Activated CD4-positive, alpha-beta T cell treated with anti-CD3 and anti-CD28 coated beads, Interleukin-2, Interleukin-4, amounts not matched to agents 100 ng/mL and 50 ng/mL, durations not matched to agents 16 hours and 8 hours (primary cell): Measurements from ENCODE around the gene NHLRC4.

Experiments used
- DNase-seq: peaks from one replicate; pipeline ENCODE4 v3.0.0-alpha.2; 2020; ENCODE audit warnings: low spot score

NHLRC4 gene

DNA sequence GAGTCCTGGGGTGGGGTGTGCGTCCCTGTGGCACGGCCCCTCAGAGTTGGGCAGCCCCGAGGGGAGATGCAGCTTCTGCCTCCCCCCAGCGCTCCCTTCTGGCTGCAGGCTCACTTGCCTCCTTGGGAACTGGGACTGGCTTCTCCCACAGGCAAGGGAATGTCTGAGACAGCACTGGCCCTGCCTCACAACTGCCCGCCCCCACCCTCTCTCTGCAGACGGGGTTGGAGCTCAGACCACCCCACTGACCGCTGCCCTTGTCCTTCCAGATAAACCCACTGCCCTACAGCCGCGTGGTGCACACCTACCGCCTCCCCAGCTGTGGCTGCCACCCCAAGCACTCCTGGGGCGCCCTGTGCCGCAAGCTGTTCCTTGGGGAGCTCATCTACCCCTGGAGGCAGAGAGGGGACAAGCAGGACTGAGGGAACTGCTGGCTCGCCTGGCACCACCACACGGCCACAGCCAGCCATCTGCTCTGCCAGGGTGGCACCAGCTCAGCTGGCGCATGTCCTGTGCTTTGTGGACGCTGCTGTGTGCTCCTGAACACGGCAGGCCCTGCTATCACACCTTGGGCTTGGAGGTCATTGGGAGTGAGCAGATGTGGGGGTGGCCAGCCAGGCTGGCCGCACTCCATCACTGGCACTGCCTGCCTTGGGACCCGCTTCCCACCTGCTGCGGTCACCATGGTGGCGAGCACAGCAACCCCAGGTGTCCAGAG is 16.0 kb downstream of the NHLRC4 start:
- no peak for DNase-seq

DNA sequence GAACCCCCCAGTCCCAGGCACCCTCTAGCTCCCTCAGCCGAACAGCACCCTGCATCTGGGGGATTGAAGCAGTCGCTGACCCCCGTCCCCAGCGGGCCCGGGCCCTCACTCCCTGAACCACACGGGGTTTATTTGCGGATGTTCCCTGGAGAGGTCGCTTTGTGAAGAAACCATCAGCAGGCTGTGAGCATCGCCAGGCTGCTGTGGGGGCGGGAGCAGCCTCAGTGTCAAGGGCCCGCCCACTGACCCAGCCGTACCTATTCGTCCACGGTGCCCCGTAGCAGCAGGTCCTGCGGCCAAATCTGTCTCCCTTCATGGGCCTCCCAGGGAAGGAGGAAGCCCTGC is 16.6 kb downstream of the NHLRC4 start:
- DNase-seq = no peak

DNA sequence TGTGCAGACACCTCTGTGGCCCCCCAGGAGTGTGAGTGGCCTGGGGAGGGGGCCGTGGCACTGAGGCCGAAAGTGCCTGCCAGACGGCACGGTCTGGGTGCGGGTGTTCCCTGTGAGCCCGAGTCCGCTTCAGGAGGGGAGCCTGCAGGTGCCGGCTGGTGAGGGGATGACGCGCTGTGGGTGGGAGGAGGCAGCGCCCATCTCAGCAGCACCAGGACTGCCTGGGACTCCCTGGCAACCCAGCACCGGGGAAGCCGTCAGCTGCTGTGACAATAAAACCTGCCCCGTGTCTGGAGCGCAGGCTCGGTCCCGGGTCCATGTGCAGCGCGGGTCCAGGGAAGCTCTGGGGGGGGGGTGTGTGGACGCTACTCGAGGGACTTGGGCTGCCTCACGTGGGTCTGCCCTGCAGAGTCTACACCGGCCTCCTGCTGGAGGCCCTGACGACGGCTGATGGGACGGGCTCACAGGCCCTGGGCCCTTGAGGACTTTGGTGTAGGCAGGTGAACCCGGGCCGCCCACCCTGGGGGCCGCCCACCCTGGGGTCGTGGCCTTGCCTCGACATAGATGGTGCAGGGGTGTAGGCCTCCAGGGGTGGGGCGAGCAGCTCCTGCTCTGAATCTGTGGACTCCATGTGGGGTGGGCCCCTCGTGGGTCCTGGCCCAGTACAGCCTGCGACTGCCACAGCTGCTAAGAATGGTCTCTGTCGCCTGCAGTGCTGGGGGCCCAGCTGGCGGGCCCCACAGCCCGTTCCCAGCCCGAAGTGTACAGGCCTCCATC is 17.2 kb downstream of the NHLRC4 start:
- DNase-seq = no peak

DNA sequence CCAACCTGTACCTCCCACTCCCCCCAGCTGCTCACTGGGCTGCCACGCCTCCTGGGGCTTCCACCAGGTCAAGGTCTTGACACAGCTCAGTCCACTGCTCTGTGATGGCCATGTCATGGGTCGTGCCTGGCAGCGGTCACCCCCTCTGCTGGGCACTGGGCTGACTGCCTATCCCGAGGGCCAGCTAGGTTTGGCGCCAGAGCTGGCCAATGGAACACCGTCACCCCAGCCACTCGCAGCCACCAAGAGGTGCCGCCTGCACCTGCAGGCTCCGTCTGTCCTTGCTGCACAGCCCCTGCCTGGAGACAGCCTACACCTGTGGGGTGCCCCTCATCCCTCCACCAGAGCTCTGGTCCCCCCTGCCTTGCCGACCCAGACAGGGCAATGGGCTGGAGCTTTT is 18.5 kb downstream of the NHLRC4 start:
- DNase-seq = no peak

DNA sequence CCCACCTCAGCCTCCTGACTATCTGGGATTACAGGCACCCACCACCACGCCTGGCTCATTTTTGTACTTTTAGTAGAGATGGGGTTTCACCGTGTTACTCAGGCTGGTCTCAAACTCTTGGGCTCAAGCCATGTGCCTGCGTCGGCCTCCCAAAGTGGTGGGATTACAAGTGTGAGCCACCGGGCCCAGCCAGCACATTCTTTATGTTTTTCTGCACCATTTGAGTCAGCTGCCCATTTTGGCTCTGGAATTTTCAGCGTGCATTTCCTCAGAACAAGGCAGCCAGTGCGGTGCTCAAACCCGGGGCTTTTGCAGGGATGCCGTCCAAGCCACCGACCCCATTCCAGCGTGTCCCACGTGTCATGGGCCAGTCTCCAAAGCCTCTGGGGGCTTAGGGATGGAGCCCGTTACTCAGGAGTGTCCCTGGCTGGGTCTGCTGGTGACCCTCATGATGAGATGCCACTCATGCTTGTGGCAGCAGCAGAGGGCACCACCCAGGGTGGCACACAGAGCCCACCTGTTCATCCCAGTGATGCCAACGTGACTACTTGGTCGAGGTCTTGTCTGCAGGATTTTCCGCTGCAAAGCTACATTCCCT is 19.3 kb downstream of the NHLRC4 start:
- DNase-seq = no peak

DNA sequence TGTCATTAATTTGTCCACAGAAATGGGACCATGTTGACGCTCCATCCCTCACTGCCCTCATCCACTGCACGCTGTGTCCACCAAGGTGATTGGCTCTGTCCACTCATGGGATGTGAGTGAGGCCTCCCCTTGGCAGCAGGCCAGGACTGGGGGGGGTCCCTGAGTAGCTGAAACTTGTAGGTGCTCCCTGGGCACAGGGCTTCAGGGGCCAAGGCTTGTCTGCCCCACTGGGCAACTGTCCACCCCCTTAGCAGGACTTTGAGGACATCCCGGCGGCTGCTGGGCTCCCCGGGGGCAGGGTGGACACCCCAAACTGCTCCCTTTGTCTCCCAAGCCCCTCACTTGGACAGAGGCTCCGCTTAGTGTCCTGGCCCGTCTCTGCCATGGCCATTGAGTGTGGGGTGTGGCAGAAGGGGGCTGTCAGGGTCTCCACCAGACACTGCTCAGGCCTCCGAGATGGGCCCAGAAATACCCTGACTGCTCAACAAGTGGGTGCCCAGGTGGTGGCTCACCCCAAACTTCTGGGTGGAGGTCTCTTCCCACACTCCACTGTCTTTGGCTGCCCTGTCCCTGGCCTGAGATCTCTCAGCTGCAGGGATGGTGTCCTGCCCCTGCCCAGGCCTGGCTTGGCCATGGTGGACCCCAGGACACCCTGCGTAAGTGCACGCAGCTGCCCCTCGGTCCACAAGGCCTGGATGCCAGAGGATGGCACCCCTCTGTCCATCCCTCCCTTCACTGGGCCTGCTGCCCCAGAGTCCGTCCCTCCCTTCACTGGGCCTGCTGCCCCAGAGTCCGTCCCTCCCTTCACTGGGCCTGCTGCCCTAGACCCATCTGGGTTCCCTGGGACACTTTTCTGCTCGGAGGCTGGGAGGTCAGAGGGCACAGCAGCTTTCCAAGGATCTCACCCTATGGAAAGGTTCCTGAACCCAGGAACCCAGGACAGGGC is 20.1 kb downstream of the NHLRC4 start:
- no peak for DNase-seq

DNA sequence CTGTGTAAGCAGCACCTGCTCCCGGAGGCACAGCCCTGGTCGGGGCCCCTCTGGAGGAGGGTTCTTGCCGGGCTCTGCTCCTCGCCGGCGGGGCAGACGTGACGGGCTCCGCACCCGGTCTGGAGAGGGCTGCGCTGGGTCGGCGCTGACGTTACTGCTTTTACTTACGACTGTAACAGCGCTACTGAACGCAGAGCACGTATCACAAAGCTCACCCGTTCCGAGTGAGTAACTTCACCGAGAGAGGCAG is 21.8 kb downstream of the NHLRC4 start:
- peak; percentile 61 for DNase-seq

DNA sequence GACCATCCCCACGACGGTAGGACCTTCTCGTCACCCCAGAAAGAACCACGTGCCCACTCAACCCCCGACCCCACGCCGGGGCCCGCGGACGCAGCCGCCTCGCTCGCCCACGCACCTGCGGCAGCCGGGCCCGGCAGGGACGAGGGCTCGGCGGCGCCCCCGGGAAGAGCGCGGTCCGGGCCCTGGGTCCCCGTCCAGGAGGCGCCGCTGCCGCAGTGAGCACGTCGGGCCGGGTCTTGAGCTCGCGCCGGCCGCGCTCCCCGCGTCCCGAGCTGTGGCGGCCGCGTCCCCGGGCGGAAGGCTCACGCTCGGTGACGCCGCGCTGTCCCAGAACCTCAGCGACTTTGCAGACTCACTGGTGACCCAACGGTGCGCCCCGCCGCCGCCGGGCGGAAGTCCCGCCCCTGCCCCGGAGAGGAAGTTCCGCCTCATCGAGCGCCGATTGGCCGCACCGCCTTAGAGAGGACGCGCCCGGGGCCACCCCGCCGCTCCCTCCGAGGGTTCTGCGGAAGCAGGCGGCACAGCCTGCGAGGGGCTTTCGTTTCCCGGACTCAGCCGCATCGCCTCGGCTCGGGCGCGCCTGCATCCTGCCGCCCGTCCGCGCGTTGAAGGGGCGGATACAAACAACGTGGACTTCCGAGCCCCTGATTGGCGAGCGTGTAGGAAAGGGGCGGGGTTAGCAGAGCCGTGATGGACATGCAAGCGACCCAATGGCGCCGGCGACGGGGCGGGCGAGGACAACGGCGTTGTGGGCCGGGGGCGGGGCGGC is 22.3 kb downstream of the NHLRC4 start:
- DNase-seq = peak; percentile 97

DNA sequence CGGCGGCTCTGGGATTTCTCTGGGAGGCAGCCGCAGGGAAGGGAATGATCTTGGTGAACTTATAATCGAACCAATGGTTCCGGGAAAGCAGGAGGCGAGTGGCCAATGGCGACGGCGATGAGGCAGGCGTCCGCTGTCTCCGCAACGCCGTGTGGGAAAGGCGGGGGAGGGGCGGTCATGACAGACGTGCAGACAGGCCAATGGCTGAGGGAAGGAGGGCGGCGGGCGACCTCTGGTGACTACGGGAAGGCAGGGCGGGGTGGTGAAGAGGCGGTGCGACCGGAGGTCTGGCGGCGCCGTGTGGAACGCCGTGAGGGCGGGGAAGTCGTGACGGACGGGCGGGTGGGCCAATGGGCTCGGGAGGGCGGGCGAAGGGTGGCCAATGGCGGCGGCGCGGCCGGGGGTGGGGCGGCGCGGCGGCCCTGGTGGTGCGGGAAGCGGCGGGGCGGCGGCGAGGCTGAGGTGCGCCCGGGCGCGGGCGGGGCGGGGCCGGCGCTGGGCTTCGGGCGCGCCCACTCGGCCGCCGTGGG is 22.9 kb downstream of the NHLRC4 start, which contains the start of gene RAB40C:
Gene RAB40C, plus strand, starts transcription at position 409 of the 530 bp plus-strand sequence. CDS start 226 bp downstream, outside the sequence.
- DNase-seq = peak; percentile 99

DNA sequence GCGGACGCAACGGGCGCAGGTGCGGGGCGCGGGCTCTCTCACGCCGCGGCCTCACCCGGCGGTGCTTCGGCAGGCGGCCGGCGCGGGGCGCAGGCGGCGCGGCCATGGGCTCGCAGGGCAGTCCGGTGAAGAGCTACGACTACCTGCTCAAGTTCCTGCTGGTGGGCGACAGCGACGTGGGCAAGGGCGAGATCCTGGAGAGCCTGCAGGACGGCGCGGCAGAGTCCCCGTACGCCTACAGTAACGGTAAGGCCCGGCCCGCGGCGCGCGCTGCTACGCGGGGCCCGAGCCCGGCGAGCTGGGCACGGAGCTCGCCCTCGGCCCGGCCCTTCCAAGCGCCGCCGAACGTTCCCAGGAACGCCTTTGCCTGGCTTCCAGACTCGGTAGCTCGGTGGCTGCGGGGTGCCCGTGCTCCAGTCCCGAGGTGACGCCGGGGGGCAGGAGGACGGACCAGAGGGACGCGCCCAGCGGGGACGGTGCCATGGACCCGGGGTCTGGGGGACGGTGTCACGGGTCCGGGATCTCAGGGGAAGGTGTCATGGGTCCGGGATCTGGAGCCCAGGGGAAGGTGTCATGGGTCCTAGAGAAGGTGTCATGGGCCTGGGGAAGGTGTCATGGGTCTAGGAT is 23.5 kb downstream of the NHLRC4 start:
- no peak for DNase-seq

DNA sequence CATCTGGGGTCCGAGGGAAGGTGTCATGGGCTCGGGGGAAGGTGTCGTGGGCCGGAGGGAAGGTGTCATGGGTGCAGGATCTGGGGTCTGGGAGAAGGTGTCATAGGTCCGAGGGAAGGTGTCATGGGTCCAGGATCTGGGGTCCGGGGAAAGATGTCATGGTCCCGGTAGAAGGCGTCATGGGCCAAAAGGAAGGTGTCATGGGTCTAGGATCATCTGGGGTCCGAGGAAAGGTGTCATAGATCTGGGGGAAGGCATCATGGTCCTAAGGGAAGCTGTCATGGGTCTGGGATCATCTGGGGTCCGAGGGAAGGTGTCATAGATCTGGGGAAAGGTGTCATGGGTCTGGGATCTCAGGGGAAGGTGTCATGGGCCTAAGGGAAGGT is 24.0 kb downstream of the NHLRC4 start:
- no peak for DNase-seq

DNA sequence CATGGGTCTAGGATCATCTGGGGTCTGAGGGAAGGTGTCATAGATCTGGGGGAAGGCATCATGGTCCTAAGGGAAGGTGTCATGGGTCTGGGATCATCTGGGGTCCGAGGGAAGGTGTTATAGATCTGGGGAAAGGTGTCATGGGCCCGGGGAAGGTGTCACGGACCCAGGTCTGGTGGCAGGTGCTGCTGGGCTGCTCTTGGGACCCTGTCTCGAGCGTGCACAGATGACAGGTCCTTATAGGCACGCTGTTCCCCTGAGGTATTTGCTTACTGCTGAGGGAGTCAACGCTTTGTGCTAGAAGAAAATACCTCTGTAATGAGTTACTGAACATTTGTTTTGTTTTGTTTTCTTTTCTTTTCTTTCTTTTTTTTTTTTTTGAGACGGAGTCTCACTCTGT is 24.4 kb downstream of the NHLRC4 start:
- no peak for DNase-seq

DNA sequence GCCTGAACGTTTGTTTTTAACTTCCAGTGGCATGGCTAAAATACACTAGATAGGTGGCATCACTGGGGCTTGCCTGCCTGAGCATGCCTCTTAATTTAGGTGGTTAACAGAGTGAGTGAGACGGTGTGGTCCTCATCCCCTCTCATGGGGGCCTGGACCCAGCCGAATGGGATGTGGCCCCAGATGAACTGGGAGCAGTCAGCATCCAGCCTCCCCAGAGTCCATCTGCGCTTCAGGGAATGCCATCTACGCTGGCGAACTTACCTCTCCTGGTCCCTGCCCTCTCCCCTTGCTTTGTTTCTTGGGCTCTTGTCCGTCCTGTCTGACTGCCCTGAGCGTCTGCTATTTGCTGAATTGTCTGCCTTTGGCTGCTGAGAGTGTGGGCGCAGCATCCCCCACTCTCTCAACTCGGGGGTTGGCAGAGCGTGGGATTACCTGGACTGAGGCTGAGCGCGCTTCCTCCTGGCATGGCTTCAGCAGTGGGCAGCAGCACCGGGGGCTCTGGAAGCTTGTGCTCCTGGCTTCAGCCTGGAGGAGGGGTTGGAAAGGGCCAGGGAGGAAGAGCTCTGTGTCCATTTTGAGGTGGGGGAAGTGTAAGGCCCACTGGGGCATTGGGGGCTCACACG is 25.2 kb downstream of the NHLRC4 start:
- no peak for DNase-seq

DNA sequence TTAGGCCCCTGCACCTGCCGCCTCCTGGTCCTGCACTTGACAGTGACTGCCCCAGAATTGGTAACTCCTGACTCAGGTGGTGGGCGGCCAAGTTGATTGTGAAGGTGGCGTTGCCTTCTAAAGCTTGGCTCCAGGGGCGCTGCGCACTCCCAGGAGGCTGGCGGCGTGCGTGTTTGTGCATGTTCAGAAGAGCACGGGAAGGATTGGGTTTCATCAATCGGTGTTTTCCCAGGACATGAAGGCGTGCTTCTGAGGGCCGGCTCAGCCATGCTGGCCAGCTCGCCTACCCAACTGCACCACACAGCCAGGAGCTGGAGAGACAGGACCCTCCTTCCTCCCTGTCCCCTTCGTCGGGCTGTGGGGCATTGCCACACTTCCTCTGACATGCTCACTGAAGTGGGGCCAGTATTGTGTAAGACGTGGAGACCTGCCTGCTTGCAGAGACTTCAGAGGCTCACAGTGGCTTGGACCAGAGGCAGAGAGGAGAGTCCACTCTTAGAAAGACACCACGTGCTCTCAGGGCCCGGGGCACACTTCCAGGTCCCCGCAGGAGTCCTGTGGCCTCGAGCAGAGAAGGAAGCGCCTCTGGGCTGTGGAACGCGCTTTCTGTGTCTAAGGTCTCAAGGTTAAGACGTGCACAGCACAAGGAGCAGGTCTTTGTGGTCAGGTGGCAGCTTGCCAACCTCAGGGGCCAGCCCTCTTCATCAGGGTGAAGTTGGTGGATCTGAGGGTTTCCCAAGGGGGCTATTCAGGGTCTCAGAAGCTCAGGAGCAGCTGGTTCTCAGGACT is 25.9 kb downstream of the NHLRC4 start:
- DNase-seq = no peak

DNA sequence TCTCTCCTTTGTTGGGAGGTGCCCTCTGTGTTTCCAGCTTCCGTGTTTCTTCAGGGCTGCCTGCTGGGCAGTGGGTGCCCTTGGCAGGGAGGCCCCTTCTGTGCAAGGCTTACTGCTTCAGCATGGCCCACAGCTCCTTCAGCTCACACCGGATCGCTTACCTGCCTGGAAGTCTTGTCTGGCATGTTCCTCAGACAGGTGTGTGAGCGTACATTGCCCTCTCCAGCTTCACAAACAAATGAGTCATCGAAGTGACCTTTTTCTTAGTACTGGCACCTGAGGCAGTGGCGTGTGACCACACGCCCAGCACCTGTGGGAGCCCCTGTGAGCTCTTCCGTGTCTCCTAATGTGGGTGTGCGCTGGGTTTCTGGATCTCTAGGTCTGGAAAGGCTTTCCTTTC is 26.6 kb downstream of the NHLRC4 start:
- DNase-seq = no peak

DNA sequence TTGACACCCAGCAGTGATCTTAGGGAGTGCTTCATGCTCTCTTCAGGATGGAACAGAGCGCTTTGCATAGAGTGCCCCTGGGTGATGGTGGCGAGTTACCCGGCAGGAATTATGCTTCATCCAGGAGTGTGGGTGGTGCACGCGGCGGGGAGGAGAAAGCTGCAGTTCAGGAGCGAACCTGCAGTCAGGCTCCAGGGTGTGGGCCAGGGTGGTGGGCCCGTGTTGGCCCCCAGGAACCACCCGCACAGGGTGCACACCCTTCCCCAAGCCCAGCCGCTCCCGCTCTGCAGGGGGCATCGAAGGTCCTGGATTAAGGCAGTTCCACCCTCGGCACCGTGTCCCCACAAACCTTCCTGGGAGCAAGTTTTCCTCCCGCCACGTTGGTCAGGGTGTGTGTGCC is 27.0 kb downstream of the NHLRC4 start:
- DNase-seq = no peak

DNA sequence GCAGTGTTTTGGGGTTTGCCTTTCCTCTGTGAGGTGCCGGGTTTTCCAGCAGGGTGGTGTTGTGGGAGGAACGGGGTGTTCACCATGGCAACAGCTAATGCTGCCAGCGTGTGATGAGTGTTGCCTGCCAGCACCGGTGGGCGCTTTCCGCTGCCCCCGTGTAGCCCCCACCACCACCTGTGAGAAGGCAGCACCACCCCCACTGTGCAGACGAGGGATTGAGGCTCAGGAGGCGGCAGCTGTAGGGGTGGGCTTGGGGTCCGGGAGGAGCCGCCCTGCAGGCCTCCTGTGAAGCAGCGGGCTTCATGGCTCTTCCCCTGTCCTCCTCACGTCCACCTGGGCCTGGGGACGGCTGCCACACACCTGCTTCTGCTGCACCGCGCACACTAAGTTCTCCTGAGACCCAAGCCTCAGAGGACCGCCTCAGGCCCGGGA is 28.3 kb downstream of the NHLRC4 start:
- no peak for DNase-seq

DNA sequence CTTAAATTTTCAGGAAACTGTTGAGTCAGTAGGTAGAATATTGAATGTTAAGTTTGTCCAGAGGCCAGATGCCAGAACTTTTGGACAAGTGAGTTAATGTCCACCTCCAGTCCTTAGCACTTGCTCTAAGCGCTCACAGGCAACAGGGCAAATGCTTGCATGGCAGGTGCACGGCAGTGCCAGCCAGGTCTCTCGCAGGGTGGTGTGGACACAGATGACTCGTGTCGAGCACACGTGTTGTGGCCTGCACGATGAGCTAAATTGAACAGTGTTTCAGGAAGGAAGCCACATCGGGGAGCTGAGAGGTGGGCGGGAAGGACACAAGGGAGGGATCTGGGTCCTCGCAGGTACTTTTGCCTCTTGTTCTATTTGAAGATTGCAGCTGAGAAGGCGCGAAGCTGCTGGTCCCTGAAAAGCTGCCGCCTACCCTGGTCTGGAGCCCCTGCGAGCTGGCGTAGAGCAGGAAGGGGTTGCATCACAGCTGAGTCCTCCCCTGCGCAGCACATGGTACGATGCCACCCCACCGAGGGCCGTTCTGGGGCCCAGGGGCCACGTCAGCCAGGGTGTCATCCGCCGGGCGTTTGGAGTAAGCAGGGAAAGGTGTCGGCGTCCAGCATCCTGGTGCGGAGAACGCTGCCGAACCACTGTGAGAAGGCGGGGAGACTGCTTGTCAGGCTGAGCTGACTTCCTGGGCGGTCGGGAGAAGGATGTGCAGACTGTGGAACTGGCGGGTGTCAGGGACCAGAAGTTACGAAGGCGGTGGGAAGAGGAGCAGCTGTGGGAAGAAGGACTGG is 29.3 kb downstream of the NHLRC4 start:
- no peak for DNase-seq

DNA sequence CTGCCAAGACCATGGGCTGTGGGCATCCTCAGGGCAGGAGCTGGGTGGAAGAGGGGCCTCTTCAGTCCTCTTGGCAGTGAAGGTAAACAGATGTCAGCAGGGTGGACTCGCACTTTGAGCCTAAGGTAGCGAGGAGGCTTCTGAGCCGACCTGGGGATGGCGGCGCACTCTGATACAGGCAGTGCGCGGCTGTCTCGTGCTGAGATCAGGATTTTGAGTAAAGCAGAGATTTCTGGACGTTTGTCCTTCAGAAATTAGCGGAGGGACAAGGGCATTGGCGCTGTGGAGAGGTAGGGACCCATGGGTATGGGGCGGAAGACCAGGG is 29.9 kb downstream of the NHLRC4 start:
- DNase-seq = no peak
